Panc1 (cell line): ENCODE measurements around the gene PXYLP1. TPM values are rescaled to one million over a fixed set of nuclear protein-coding genes. Genes with fewer than 3 reads are reported as not detected.

Source experiments
- ATAC-seq: fragments of 200-7000 bp; cut with Tn5 transposase; 2 replicates; pipeline ENCODE4 v1.9.1; 2020; ENCODE audit warnings: mild to moderate bottlenecking, moderate library complexity
- BruUV-seq: library from RNA; stranded (reverse); fragments of 400-500 nt; replicated peaks from 2 replicates; lab custom pipeline; 2021; lab: Mats Ljungman, UMichigan
- CTCF ChIA-PET: fragments of 300-600 bp; sonication (Branson Sonifier 250); formaldehyde crosslinking; loops from one replicate; lab custom pipeline; 2022; ENCODE audit warnings: antibody characterized with exemption; lab: Charles Lee
- POLR2A ChIA-PET: fragments of 300-600 bp; sonication (Branson Sonifier 250); formaldehyde crosslinking; loops from one replicate; lab custom pipeline; 2022; ENCODE audit warnings: antibody characterized with exemption; lab: Charles Lee
- DNase-seq: peaks from one replicate; pipeline ENCODE4 v3.0.0-alpha.2; 2010; ENCODE audit warnings: low read depth, low spot score
- H3K27ac ChIP-seq: 2 replicates; pipeline ENCODE4 v1.5.1; 2011; ENCODE audit warnings: mild to moderate bottlenecking, low read length, inconsistent platforms
- H3K27me3 ChIP-seq: fragments of 200-500 bp; sonication (Bioruptor generic); 2 replicates; pipeline ENCODE4 v1.6.0; 2014; ENCODE audit warnings: low read length, inconsistent platforms; ENCODE audit not compliant: control insufficient read depth, insufficient read depth
- H3K36me3 ChIP-seq: fragments of 200-500 bp; sonication (Bioruptor generic); 2 replicates; pipeline ENCODE4 v1.5.1; 2014; ENCODE audit warnings: inconsistent platforms, mild to moderate bottlenecking, low read length, moderate library complexity; ENCODE audit not compliant: control insufficient read depth, insufficient read depth
- H3K4me1 ChIP-seq: 2 replicates; pipeline ENCODE4 v1.5.1; 2011; ENCODE audit warnings: inconsistent platforms, mild to moderate bottlenecking, low read length, moderate library complexity; ENCODE audit not compliant: control insufficient read depth, insufficient read depth
- H3K4me3 ChIP-seq, 2 experiments: 2 replicates each; pipeline ENCODE4 v1.5.1; 2011 to 2012; ENCODE audit warnings: low read depth in 2 of 2, low read length in 2 of 2, mild to moderate bottlenecking in 2 of 2, inconsistent platforms in 1 of 2, moderate library complexity in 1 of 2
- H3K9me3 ChIP-seq: fragments of 200-500 bp; sonication (Bioruptor generic); 2 replicates; pipeline ENCODE4 v1.5.1; 2014; ENCODE audit warnings: low read depth, mild to moderate bottlenecking, inconsistent platforms, low read length, moderate library complexity; ENCODE audit not compliant: control insufficient read depth, insufficient read depth
- CTCF ChIP-seq: fragments of 450-650 bp; IDR thresholded peaks from 2 replicates; pipeline ENCODE4 v1.5.1; 2017; ENCODE audit warnings: mild to moderate bottlenecking
- POLR2AphosphoS5 ChIP-seq: IDR thresholded peaks from 2 replicates; pipeline ENCODE4 v1.6.1; 2012; ENCODE audit warnings: mild to moderate bottlenecking, low read depth, low read length, moderate library complexity
- SIN3A ChIP-seq: IDR thresholded peaks from 2 replicates; pipeline ENCODE4 v1.6.1; 2012; ENCODE audit warnings: low read depth, mild to moderate bottlenecking, low read length, moderate library complexity, borderline replicate concordance; ENCODE audit not compliant: insufficient read depth
- TCF7L2 ChIP-seq: IDR thresholded peaks from 2 replicates; pipeline ENCODE4 v1.6.1; 2011; ENCODE audit warnings: mild to moderate bottlenecking, low read depth, low read length, inconsistent platforms
- in situ Hi-C: cut with HindIII; loops from 2 replicates; pipeline ENCODE4 v1.10.0; 2016; ENCODE audit warnings: low sequenced_read_pairs, low pct_unique_long_range_greater_than_20kb
- intact Hi-C: fragments of 100-400 bp; cut with micrococcal nuclease; formaldehyde crosslinking; loops from one replicate; pipeline ENCODE4 v1.10.0; 2022; ENCODE audit not compliant: unreplicated experiment
- total RNA-seq: library from RNA; stranded (reverse); gene quantifications from one replicate; pipeline ENCODE4 v1.2.1, GENCODE V29; 2021; ENCODE audit not compliant: unreplicated experiment
- TF ChIP-seq, protein P1 (sequence below), 2 experiments: IDR thresholded peaks; 2 replicates each; pipeline ENCODE4 v1.6.1; 2011 to 2012; ENCODE audit warnings: low read depth in 2 of 2, control low read depth in 1 of 2, low read length in 1 of 2, mild to moderate bottlenecking in 1 of 2, moderate library complexity in 1 of 2; ENCODE audit not compliant: insufficient read depth in 1 of 2

Gene PXYLP1
- total RNA-seq, 1 experiment from 2014 or later, result 1.4 TPM

GRCh38 chr3:141212101-141212500, 19.5 kb upstream of the PXYLP1 start:
- Histone ChIP-seq H3K9me3 (no peaks in the 10 kb centered on the region), H3K27me3 (no peaks in the 10 kb centered on the region), H3K36me3 (no peaks in the 10 kb centered on the region), H3K27ac (no peak overlapping the region), H3K4me1 (no peaks in the 10 kb centered on the region), H3K4me3 (no peak overlapping the region)
- in situ Hi-C loops (no loop called here), intact Hi-C loops (no loop called here)
- TF ChIP-seq TCF7L2 (no peak), CTCF (no peak), POLR2AphosphoS5 (no peak), SIN3A (no peak)
- TF ChIP-seq, protein P1, sequence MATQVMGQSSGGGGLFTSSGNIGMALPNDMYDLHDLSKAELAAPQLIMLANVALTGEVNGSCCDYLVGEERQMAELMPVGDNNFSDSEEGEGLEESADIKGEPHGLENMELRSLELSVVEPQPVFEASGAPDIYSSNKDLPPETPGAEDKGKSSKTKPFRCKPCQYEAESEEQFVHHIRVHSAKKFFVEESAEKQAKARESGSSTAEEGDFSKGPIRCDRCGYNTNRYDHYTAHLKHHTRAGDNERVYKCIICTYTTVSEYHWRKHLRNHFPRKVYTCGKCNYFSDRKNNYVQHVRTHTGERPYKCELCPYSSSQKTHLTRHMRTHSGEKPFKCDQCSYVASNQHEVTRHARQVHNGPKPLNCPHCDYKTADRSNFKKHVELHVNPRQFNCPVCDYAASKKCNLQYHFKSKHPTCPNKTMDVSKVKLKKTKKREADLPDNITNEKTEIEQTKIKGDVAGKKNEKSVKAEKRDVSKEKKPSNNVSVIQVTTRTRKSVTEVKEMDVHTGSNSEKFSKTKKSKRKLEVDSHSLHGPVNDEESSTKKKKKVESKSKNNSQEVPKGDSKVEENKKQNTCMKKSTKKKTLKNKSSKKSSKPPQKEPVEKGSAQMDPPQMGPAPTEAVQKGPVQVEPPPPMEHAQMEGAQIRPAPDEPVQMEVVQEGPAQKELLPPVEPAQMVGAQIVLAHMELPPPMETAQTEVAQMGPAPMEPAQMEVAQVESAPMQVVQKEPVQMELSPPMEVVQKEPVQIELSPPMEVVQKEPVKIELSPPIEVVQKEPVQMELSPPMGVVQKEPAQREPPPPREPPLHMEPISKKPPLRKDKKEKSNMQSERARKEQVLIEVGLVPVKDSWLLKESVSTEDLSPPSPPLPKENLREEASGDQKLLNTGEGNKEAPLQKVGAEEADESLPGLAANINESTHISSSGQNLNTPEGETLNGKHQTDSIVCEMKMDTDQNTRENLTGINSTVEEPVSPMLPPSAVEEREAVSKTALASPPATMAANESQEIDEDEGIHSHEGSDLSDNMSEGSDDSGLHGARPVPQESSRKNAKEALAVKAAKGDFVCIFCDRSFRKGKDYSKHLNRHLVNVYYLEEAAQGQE (IDR thresholded peaks at IDR 0.05; ENCODE audit: insufficient read depth in 1 of 2, low read depth in 2 of 2, low read length in 1 of 2), result no peak
- CTCF ChIA-PET, result no interaction called here
- DNase-seq (no peak), ATAC-seq (no peak)
- POLR2A ChIA-PET, result no interaction called here
- BruUV-seq, result no TSS peak

DNA sequence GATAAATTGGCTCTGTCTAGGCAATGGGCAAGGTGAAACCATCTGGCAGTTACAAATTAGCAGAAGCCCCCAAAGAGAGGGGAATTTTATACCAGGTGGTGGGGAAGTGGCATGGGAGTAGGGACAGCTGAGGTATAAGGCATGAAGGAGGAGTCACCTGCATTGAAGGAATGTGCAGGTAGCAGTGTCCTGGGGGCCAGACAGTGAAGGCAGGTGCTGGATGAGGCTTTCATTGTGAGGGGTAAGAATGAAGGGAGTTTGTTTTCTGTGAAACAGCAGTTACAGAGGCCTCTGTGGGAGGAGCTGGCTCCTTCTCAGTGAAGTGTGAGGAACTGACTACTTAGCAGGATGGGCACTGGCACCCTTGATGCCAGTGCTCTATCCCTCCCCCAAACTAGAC, 19.1 kb upstream of the PXYLP1 start:
- no TSS peak for BruUV-seq
- ATAC-seq (no peak), DNase-seq (no peak)
- Histone ChIP-seq H3K36me3 (no peaks in the 10 kb centered on the region), H3K27ac (no peak overlapping the region), H3K9me3 (no peaks in the 10 kb centered on the region), H3K4me1 (no peaks in the 10 kb centered on the region), H3K4me3 (no peak overlapping the region), H3K27me3 (no peaks in the 10 kb centered on the region)
- ChIA-PET POLR2A (no interaction called here), CTCF (no interaction called here)
- intact Hi-C loops (no loop called here), in situ Hi-C loops (no loop called here)
- TF ChIP-seq TCF7L2, result no peak
- no peak for TF ChIP-seq SIN3A
- TF ChIP-seq, protein P1 (IDR thresholded peaks at IDR 0.05; ENCODE audit: insufficient read depth in 1 of 2, low read depth in 2 of 2, low read length in 1 of 2), result no peak
- no peak for TF ChIP-seq POLR2AphosphoS5
- TF ChIP-seq CTCF, result no peak
